BLaER1 (cell line): ENCODE data around the gene CAMKV.
A peak's percentile ranks its signal among the peaks of the same experiment; 100 is the strongest.

Experiments used
- H3K27ac ChIP-seq: shearing (Covaris generic); formaldehyde crosslinking; 2 replicates; pipeline ENCODE4 v1.8.1; 2022
- H3K27me3 ChIP-seq: shearing (Covaris generic); formaldehyde crosslinking; 2 replicates; pipeline ENCODE4 v1.8.1; 2022
- H3K36me3 ChIP-seq: shearing (Covaris generic); formaldehyde crosslinking; 2 replicates; pipeline ENCODE4 v1.8.1; 2022
- H3K4me1 ChIP-seq: shearing (Covaris generic); formaldehyde crosslinking; 2 replicates; pipeline ENCODE4 v1.8.1; 2022
- H3K4me2 ChIP-seq: shearing (Covaris generic); formaldehyde crosslinking; 2 replicates; pipeline ENCODE4 v1.8.1; 2022
- H3K4me3 ChIP-seq: shearing (Covaris generic); formaldehyde crosslinking; 2 replicates; pipeline ENCODE4 v1.8.1; 2022
- H3K9ac ChIP-seq: shearing (Covaris generic); formaldehyde crosslinking; 2 replicates; pipeline ENCODE4 v1.8.1; 2022
- H3K9me3 ChIP-seq: shearing (Covaris generic); formaldehyde crosslinking; 2 replicates; pipeline ENCODE4 v1.8.1; 2022
- H4K20me1 ChIP-seq: shearing (Covaris generic); formaldehyde crosslinking; 2 replicates; pipeline ENCODE4 v1.8.1; 2022
- Cebpa-rat ChIP-seq: shearing (Covaris generic); IDR thresholded peaks from 2 replicates; pipeline ENCODE4 v1.8.1; 2022

The CAMKV gene

GRCh38 chr3:49899815-49900214 lies 30.1 kb upstream of the CAMKV start:
- Histone ChIP-seq H3K4me1 (peaks cover 39% of the 10 kb centered on the region), H3K36me3 (no peaks in the 10 kb centered on the region), H4K20me1 (no peaks in the 10 kb centered on the region), H3K4me3 (no peak overlapping the region), H3K4me2 (no peak overlapping the region), H3K9me3 (no peaks in the 10 kb centered on the region), H3K27me3 (no peaks in the 10 kb centered on the region), H3K27ac (no peak overlapping the region), H3K9ac (no peak overlapping the region)
- TF ChIP-seq Cebpa-rat = no peak

GRCh38 chr3:49898991-49899390 lies 29.3 kb upstream of the CAMKV start:
- no peak overlapping the region for H3K4me2 ChIP-seq
- no peaks in the 10 kb centered on the region for H3K27me3 ChIP-seq
- no peak overlapping the region for H3K4me3 ChIP-seq
- no peaks in the 10 kb centered on the region for H4K20me1 ChIP-seq
- peaks cover 31% of the 10 kb centered on the region for H3K4me1 ChIP-seq
- H3K36me3 ChIP-seq = no peaks in the 10 kb centered on the region
- TF ChIP-seq Cebpa-rat = no peak
- no peaks in the 10 kb centered on the region for H3K9me3 ChIP-seq
- H3K9ac ChIP-seq = no peak overlapping the region
- H3K27ac ChIP-seq = no peak overlapping the region

GRCh38 chr3:49896345-49896744 lies 26.6 kb upstream of the CAMKV start:
- Histone ChIP-seq H3K27me3 (no peaks in the 10 kb centered on the region), H3K27ac (no peak overlapping the region), H3K9ac (no peak overlapping the region), H3K9me3 (no peaks in the 10 kb centered on the region), H4K20me1 (no peaks in the 10 kb centered on the region), H3K4me2 (no peak overlapping the region), H3K4me3 (no peak overlapping the region), H3K4me1 (peaks cover 7% of the 10 kb centered on the region; the same call in 1 of the 2 replicates), H3K36me3 (no peaks in the 10 kb centered on the region)
- no peak for TF ChIP-seq Cebpa-rat

GRCh38 chr3:49895791-49896190 lies 26.1 kb upstream of the CAMKV start:
- no peak overlapping the region for H3K9ac ChIP-seq
- H3K36me3 ChIP-seq = no peaks in the 10 kb centered on the region
- no peak overlapping the region for H3K4me3 ChIP-seq
- no peaks in the 10 kb centered on the region for H3K27me3 ChIP-seq
- H3K9me3 ChIP-seq = no peaks in the 10 kb centered on the region
- peaks cover 2% of the 10 kb centered on the region; the same call in 1 of the 2 replicates for H3K4me1 ChIP-seq
- H3K4me2 ChIP-seq = no peak overlapping the region
- no peak overlapping the region for H3K27ac ChIP-seq
- no peak for TF ChIP-seq Cebpa-rat
- no peaks in the 10 kb centered on the region for H4K20me1 ChIP-seq

GRCh38 chr3:49889296-49889695 lies 19.6 kb upstream of the CAMKV start:
- Histone ChIP-seq H3K4me3 (no peak overlapping the region), H4K20me1 (no peaks in the 10 kb centered on the region), H3K4me2 (no peak overlapping the region), H3K36me3 (no peaks in the 10 kb centered on the region), H3K9me3 (no peaks in the 10 kb centered on the region), H3K4me1 (peaks cover 23% of the 10 kb centered on the region), H3K27ac (no peak overlapping the region), H3K27me3 (no peaks in the 10 kb centered on the region), H3K9ac (no peak overlapping the region)
- TF ChIP-seq Cebpa-rat = no peak

GRCh38 chr3:49886922-49887265 lies 17.2 kb upstream of the CAMKV start:
- Histone ChIP-seq H3K4me1 (peaks cover 34% of the 10 kb centered on the region), H3K9me3 (no peaks in the 10 kb centered on the region), H3K27me3 (no peaks in the 10 kb centered on the region), H4K20me1 (no peaks in the 10 kb centered on the region), H3K9ac (peak overlapping the region; percentile 2; the same call in 1 of the 2 replicates), H3K27ac (0 out of 2 replicates have a peak overlapping the region, but pooled peaks have one; percentile 13), H3K36me3 (no peaks in the 10 kb centered on the region), H3K4me3 (no peak overlapping the region), H3K4me2 (peak overlapping the region; percentile 59)
- no peak for TF ChIP-seq Cebpa-rat

GRCh38 chr3:49883998-49884397 lies 14.3 kb upstream of the CAMKV start:
- no peaks in the 10 kb centered on the region for H4K20me1 ChIP-seq
- no peaks in the 10 kb centered on the region for H3K36me3 ChIP-seq
- H3K27me3 ChIP-seq = no peaks in the 10 kb centered on the region
- TF ChIP-seq Cebpa-rat = no peak
- H3K4me2 ChIP-seq = no peak overlapping the region
- H3K4me1 ChIP-seq = peaks cover 63% of the 10 kb centered on the region
- H3K4me3 ChIP-seq = no peak overlapping the region
- H3K27ac ChIP-seq = no peak overlapping the region
- H3K9ac ChIP-seq = no peak overlapping the region
- no peaks in the 10 kb centered on the region for H3K9me3 ChIP-seq

GRCh38 chr3:49882166-49882565 lies 12.5 kb upstream of the CAMKV start:
- peak overlapping the region; percentile 87 for H3K4me2 ChIP-seq
- H4K20me1 ChIP-seq = no peaks in the 10 kb centered on the region
- no peaks in the 10 kb centered on the region for H3K27me3 ChIP-seq
- no peak overlapping the region for H3K4me3 ChIP-seq
- peaks cover 73% of the 10 kb centered on the region for H3K4me1 ChIP-seq
- H3K9ac ChIP-seq = no peak overlapping the region
- no peak for TF ChIP-seq Cebpa-rat
- no peaks in the 10 kb centered on the region for H3K9me3 ChIP-seq
- no peaks in the 10 kb centered on the region for H3K36me3 ChIP-seq
- H3K27ac ChIP-seq = 0 out of 2 replicates have a peak overlapping the region, but pooled peaks have one; percentile 48

GRCh38 chr3:49880581-49881315 lies 11.0 kb upstream of the CAMKV start:
- no peak for TF ChIP-seq Cebpa-rat
- Histone ChIP-seq H3K36me3 (no peaks in the 10 kb centered on the region), H3K27ac (peak overlapping the region; percentile 48), H3K4me1 (peaks cover 64% of the 10 kb centered on the region), H3K9ac (peak overlapping the region; percentile 16; the same call in 1 of the 2 replicates), H3K4me2 (peak overlapping the region; percentile 87), H3K4me3 (peak overlapping the region; percentile 32; the same call in 1 of the 2 replicates), H4K20me1 (no peaks in the 10 kb centered on the region), H3K27me3 (no peaks in the 10 kb centered on the region), H3K9me3 (no peaks in the 10 kb centered on the region)

GRCh38 chr3:49879721-49880120 lies 10.0 kb upstream of the CAMKV start:
- Histone ChIP-seq H3K9ac (no peak overlapping the region), H3K9me3 (no peaks in the 10 kb centered on the region), H3K4me2 (peak overlapping the region; percentile 87), H4K20me1 (no peaks in the 10 kb centered on the region), H3K27me3 (no peaks in the 10 kb centered on the region), H3K4me1 (peaks cover 56% of the 10 kb centered on the region), H3K36me3 (no peaks in the 10 kb centered on the region), H3K4me3 (no peak overlapping the region), H3K27ac (peak overlapping the region; percentile 13)
- no peak for TF ChIP-seq Cebpa-rat
